CD14-positive monocyte (primary cell): ENCODE measurements around the gene EEIG2. TPM values are rescaled to one million over a fixed set of nuclear protein-coding genes. Genes with fewer than 3 reads are reported as not detected.

Experiments used
- DNase-seq, 3 donors: peaks; one replicate each; pipeline ENCODE4 v3.0.0-alpha.2; 2011 to 2022
- H2AFZ ChIP-seq: 2 replicates; pipeline ENCODE4 v1.6.0; 2012; ENCODE audit warnings: mild to moderate bottlenecking, low read depth, low read length, inconsistent platforms; ENCODE audit not compliant: insufficient read depth, poor library complexity, severe bottlenecking
- H3K27ac ChIP-seq, 2 donors: 1 replicate in 1 of 2; 2 replicates in 1 of 2; pipeline ENCODE4 v1.5.1; 2012 to 2013; ENCODE audit warnings: low read length in 2 of 2, control low read depth in 1 of 2, inconsistent platforms in 1 of 2, low read depth in 1 of 2, mild to moderate bottlenecking in 1 of 2
- H3K27me3 ChIP-seq, 2 donors: one replicate each; pipeline versions ENCODE4 v1.6.0 to v1.6.1; 2011 to 2013; ENCODE audit warnings: low read length in 2 of 2; ENCODE audit not compliant: control insufficient read depth in 2 of 2, insufficient read depth in 2 of 2
- H3K36me3 ChIP-seq, 2 donors: replicated peaks in 1 of 2; 1 replicate in 1 of 2; 2 replicates in 1 of 2; pipeline versions ENCODE4 v1.5.1 to v1.6.1; 2012 to 2013; ENCODE audit warnings: low read length in 2 of 2, control low read depth in 1 of 2, inconsistent platforms in 1 of 2, mild to moderate bottlenecking in 1 of 2; ENCODE audit not compliant: insufficient read depth in 2 of 2, control insufficient read depth in 1 of 2
- H3K4me1 ChIP-seq, 2 donors: 1 replicate in 1 of 2; 2 replicates in 1 of 2; pipeline versions ENCODE4 v1.5.1 to v1.6.1; 2012 to 2013; ENCODE audit warnings: low read length in 2 of 2, control low read depth in 1 of 2, inconsistent platforms in 1 of 2, mild to moderate bottlenecking in 1 of 2, moderate library complexity in 1 of 2; ENCODE audit not compliant: insufficient read depth in 2 of 2, control insufficient read depth in 1 of 2
- H3K4me2 ChIP-seq: replicated peaks from 2 replicates; pipeline ENCODE3; 2012; ENCODE audit warnings: low read length, moderate library complexity, mild to moderate bottlenecking; ENCODE audit not compliant: poor library complexity, severe bottlenecking; ENCODE audit errors: extremely low read depth
- H3K4me3 ChIP-seq, 3 experiments: fragments of 200-600 bp in 1 of 3; sonication (generic) in 1 of 3; replicated peaks in 1 of 3; 1 replicate in 2 of 3; 2 replicates in 1 of 3; pipeline ENCODE4 v1.5.1; 2011 to 2013; ENCODE audit warnings: low read length in 3 of 3, mild to moderate bottlenecking in 3 of 3, control low read depth in 2 of 3, low read depth in 2 of 3, inconsistent platforms in 1 of 3, moderate library complexity in 1 of 3
- H3K79me2 ChIP-seq: 2 replicates; pipeline ENCODE4 v1.6.0; 2012; ENCODE audit warnings: mild to moderate bottlenecking, control low read depth, inconsistent platforms, low read length, moderate library complexity; ENCODE audit not compliant: insufficient read depth
- H3K9ac ChIP-seq: 2 replicates; pipeline ENCODE4 v1.6.0; 2017; ENCODE audit warnings: low read length, mild to moderate bottlenecking; ENCODE audit not compliant: insufficient read depth, poor library complexity, severe bottlenecking
- H3K9me3 ChIP-seq, 2 donors: replicated peaks in 1 of 2; 1 replicate in 1 of 2; 2 replicates in 1 of 2; pipeline versions ENCODE4 v1.5.1 to v1.6.1; 2012 to 2013; ENCODE audit warnings: low read length in 2 of 2, control low read depth in 1 of 2; ENCODE audit not compliant: control insufficient read depth in 1 of 2, insufficient read depth in 1 of 2
- H4K20me1 ChIP-seq: 2 replicates; pipeline ENCODE4 v1.6.0; 2012; ENCODE audit warnings: mild to moderate bottlenecking, low read length, control low read depth, moderate library complexity; ENCODE audit not compliant: insufficient read depth
- H3K27ac Mint-ChIP-seq, 7 donors: one replicate each; pipeline ENCODE4 v1.8.0; 2020; ENCODE audit warnings: mild to moderate bottlenecking in 7 of 7, mixed read lengths in 7 of 7, moderate library complexity in 6 of 7, inconsistent platforms in 2 of 7
- H3K27me3 Mint-ChIP-seq, 3 donors: one replicate each; pipeline ENCODE4 v1.8.0; 2021 to 2022; ENCODE audit warnings: low read depth in 3 of 3, mild to moderate bottlenecking in 3 of 3, mixed read lengths in 3 of 3, moderate library complexity in 3 of 3, inconsistent platforms in 1 of 3
- H3K36me3 Mint-ChIP-seq, 2 donors: one replicate each; pipeline ENCODE4 v1.8.0; 2020; ENCODE audit warnings: mixed read lengths in 2 of 2, inconsistent platforms in 1 of 2, mild to moderate bottlenecking in 1 of 2
- H3K4me1 Mint-ChIP-seq: one replicate; pipeline ENCODE4 v1.8.0; 2020; ENCODE audit warnings: mild to moderate bottlenecking, mixed read lengths
- H3K4me3 Mint-ChIP-seq, 2 donors: one replicate each; pipeline ENCODE4 v1.8.0; 2020; ENCODE audit warnings: mild to moderate bottlenecking in 2 of 2, mixed read lengths in 2 of 2, moderate library complexity in 1 of 2
- H3K9me3 Mint-ChIP-seq, 7 donors: one replicate each; pipeline ENCODE4 v1.8.0; 2020 to 2022; ENCODE audit warnings: mixed read lengths in 7 of 7, mild to moderate bottlenecking in 6 of 7, moderate library complexity in 6 of 7, inconsistent platforms in 2 of 7
- WGBS: methylation state at CpG from one replicate; pipeline ENCODE4 v1.1.5; 2013; ENCODE audit warnings: missing lambda C conversion rate; ENCODE audit not compliant: insufficient coverage; 5-methylcytosine and 5-hydroxymethylcytosine counted together
- intact Hi-C, 2 donors: fragments of 100-400 bp; cut with micrococcal nuclease; formaldehyde crosslinking; loops; one replicate each; pipeline versions ENCODE4 v1.15.0 to v1.15.1; 2023
- polyA plus RNA-seq, 3 donors: library from polyadenylated mRNA; depleted of rRNA in 1 of 3; unstranded in 2 of 3; stranded (reverse) in 1 of 3; fragments of 300-500 nt in 2 of 3; fragments of >200 nt in 1 of 3; fragmentation: Illumina TruSeq in 2 of 3; gene quantifications; 1 replicate in 2 of 3; 2 replicates in 1 of 3; pipeline ENCODE4 v1.2.3, GENCODE V29; 2012 to 2021
- TF ChIP-seq, protein P1 (sequence below): fragments of 200-600 bp; IDR thresholded peaks from one replicate; pipeline ENCODE4 v1.8.0; 2022; ENCODE audit warnings: antibody characterized with exemption, mild to moderate bottlenecking

The EEIG2 gene
- polyA plus RNA-seq, 3 donors = 1.4 to 8.4 (median 4.3) TPM

DNA sequence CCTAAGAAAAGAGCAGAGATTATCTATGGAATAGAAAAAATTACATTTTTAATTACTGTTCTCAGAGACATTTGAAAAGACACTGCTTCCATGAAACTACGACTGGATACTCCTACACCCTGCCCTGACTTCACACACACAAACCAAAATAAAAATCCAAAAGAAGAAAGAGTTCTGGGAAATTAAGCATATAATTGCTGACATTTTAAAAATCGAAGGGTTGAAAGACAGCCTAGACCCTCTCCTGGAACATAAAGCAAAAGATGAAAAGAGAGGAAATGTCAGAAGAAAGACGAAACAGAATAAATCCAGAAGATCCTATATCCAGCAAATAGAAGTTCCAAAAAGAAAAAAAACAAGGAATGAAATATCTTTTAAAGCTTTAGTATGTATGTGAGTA lies 32.8 kb upstream of the EEIG2 start:
- Mint-ChIP-seq H3K27me3 (peaks cover 0 to 3% (median 2%) of the 10 kb centered on the region in 3 donors), H3K4me1 (peaks cover under 1% of the 10 kb centered on the region), H3K4me3 (no peak overlapping the region), H3K36me3 (peaks cover 0 to 3% of the 10 kb centered on the region in 2 donors), H3K27ac (no peak overlapping the region), H3K9me3 (peaks cover 9 to 18% (median 14%) of the 10 kb centered on the region in 7 donors)
- Histone ChIP-seq H3K4me2 (no peak overlapping the region), H3K9ac (no peak overlapping the region), H3K79me2 (no peaks in the 10 kb centered on the region), H2AFZ (no peak overlapping the region), H3K4me3 (no peak overlapping the region), H4K20me1 (no peaks in the 10 kb centered on the region), H3K27me3 (no peaks in the 10 kb centered on the region), H3K4me1 (no peaks in the 10 kb centered on the region), H3K9me3 (peaks cover 4 to 10% of the 10 kb centered on the region in 2 donors), H3K27ac (no peak overlapping the region), H3K36me3 (no peaks in the 10 kb centered on the region)
- WGBS = no CpG with 5 or more reads among the region's 3 CpGs
- TF ChIP-seq, protein P1, sequence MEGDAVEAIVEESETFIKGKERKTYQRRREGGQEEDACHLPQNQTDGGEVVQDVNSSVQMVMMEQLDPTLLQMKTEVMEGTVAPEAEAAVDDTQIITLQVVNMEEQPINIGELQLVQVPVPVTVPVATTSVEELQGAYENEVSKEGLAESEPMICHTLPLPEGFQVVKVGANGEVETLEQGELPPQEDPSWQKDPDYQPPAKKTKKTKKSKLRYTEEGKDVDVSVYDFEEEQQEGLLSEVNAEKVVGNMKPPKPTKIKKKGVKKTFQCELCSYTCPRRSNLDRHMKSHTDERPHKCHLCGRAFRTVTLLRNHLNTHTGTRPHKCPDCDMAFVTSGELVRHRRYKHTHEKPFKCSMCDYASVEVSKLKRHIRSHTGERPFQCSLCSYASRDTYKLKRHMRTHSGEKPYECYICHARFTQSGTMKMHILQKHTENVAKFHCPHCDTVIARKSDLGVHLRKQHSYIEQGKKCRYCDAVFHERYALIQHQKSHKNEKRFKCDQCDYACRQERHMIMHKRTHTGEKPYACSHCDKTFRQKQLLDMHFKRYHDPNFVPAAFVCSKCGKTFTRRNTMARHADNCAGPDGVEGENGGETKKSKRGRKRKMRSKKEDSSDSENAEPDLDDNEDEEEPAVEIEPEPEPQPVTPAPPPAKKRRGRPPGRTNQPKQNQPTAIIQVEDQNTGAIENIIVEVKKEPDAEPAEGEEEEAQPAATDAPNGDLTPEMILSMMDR = no peak
- no peak for DNase-seq
- intact Hi-C loops = no loop called here

- Mint-ChIP-seq H3K27me3 (peaks cover 0 to 3% (median 2%) of the 10 kb centered on the region in 3 donors), H3K4me3 (no peak overlapping the region), H3K9me3 (peaks cover 9 to 18% (median 14%) of the 10 kb centered on the region in 7 donors), H3K27ac (no peak overlapping the region), H3K36me3 (peaks cover 0 to 3% of the 10 kb centered on the region in 2 donors), H3K4me1 (no peaks in the 10 kb centered on the region)
- H3K4me3 ChIP-seq = no peak overlapping the region
- no peak overlapping the region for H3K9ac ChIP-seq
- H3K36me3 ChIP-seq = no peaks in the 10 kb centered on the region
- no peak overlapping the region for H3K4me2 ChIP-seq
- TF ChIP-seq, protein P1 = no peak
- no peaks in the 10 kb centered on the region for H3K79me2 ChIP-seq
- intact Hi-C loops = no loop called here
- H3K4me1 ChIP-seq = no peaks in the 10 kb centered on the region
- H3K9me3 ChIP-seq = peaks cover 4 to 10% of the 10 kb centered on the region in 2 donors
- 100% methylated on average over 1 of the region's 2 CpGs for WGBS
- H2AFZ ChIP-seq = no peak overlapping the region
- no peak for DNase-seq
- H4K20me1 ChIP-seq = no peaks in the 10 kb centered on the region
- H3K27me3 ChIP-seq = no peaks in the 10 kb centered on the region
- H3K27ac ChIP-seq = no peak overlapping the region
Measured at GRCh38 chr1:108527837-108528236, 32.1 kb upstream of the EEIG2 start.
